BLaER1 (cell line): ENCODE measurements around the gene RLN3.

ENCODE experiments used
- H3K27ac ChIP-seq: shearing (Covaris generic); formaldehyde crosslinking; 2 replicates; pipeline ENCODE4 v1.8.1; 2022
- H3K27me3 ChIP-seq: shearing (Covaris generic); formaldehyde crosslinking; 2 replicates; pipeline ENCODE4 v1.8.1; 2022
- H3K36me3 ChIP-seq: shearing (Covaris generic); formaldehyde crosslinking; 2 replicates; pipeline ENCODE4 v1.8.1; 2022
- H3K4me1 ChIP-seq: shearing (Covaris generic); formaldehyde crosslinking; 2 replicates; pipeline ENCODE4 v1.8.1; 2022
- H3K4me2 ChIP-seq: shearing (Covaris generic); formaldehyde crosslinking; 2 replicates; pipeline ENCODE4 v1.8.1; 2022
- H3K4me3 ChIP-seq: shearing (Covaris generic); formaldehyde crosslinking; 2 replicates; pipeline ENCODE4 v1.8.1; 2022
- H3K9ac ChIP-seq: shearing (Covaris generic); formaldehyde crosslinking; 2 replicates; pipeline ENCODE4 v1.8.1; 2022
- H3K9me3 ChIP-seq: shearing (Covaris generic); formaldehyde crosslinking; 2 replicates; pipeline ENCODE4 v1.8.1; 2022
- H4K20me1 ChIP-seq: shearing (Covaris generic); formaldehyde crosslinking; 2 replicates; pipeline ENCODE4 v1.8.1; 2022
- Cebpa-rat ChIP-seq: shearing (Covaris generic); IDR thresholded peaks from 2 replicates; pipeline ENCODE4 v1.8.1; 2022

Gene RLN3, protein sequence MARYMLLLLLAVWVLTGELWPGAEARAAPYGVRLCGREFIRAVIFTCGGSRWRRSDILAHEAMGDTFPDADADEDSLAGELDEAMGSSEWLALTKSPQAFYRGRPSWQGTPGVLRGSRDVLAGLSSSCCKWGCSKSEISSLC

DNA sequence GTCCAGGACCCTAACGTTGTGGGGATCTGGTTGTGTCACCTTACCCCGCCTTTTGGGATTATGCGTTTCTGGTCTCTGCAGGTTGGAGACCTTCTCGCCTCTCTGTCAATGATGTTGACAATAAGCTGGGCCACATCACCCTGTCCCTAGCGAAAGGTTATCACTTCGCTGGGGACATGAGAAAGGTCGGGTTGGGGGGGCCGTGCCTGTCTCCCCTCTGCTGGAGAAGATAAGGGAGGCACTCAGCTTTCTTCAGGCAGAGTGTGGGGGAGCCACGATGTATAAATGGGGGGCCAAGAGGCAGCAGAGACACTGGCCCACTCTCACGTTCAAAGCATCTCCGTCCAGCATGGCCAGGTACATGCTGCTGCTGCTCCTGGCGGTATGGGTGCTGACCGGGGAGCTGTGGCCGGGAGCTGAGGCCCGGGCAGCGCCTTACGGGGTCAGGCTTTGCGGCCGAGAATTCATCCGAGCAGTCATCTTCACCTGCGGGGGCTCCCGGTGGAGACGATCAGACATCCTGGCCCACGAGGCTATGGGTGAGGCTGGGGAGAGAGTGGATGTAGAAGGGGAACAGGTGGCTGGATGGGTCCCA lies at the start of gene RLN3:
RLN3 (plus strand) TSS at position 293 of the 595 bp plus-strand sequence; CDS start at position 350, 57 bp downstream.
- H3K9me3 ChIP-seq: no peaks in the 10 kb centered on the region
- TF ChIP-seq Cebpa-rat: no peak
- no peak within 1 kb of the TSS for H3K9ac ChIP-seq
- H3K4me3 ChIP-seq: no peak within 1 kb of the TSS
- no peaks in the 10 kb centered on the region for H3K27me3 ChIP-seq
- peak within 1 kb of the TSS; percentile 58 for H3K4me2 ChIP-seq
- peaks cover 39% of the 10 kb centered on the region for H3K4me1 ChIP-seq
- no peaks in the 10 kb centered on the region for H3K36me3 ChIP-seq
- H4K20me1 ChIP-seq: no peaks in the 10 kb centered on the region
- no peak within 1 kb of the TSS for H3K27ac ChIP-seq

DNA sequence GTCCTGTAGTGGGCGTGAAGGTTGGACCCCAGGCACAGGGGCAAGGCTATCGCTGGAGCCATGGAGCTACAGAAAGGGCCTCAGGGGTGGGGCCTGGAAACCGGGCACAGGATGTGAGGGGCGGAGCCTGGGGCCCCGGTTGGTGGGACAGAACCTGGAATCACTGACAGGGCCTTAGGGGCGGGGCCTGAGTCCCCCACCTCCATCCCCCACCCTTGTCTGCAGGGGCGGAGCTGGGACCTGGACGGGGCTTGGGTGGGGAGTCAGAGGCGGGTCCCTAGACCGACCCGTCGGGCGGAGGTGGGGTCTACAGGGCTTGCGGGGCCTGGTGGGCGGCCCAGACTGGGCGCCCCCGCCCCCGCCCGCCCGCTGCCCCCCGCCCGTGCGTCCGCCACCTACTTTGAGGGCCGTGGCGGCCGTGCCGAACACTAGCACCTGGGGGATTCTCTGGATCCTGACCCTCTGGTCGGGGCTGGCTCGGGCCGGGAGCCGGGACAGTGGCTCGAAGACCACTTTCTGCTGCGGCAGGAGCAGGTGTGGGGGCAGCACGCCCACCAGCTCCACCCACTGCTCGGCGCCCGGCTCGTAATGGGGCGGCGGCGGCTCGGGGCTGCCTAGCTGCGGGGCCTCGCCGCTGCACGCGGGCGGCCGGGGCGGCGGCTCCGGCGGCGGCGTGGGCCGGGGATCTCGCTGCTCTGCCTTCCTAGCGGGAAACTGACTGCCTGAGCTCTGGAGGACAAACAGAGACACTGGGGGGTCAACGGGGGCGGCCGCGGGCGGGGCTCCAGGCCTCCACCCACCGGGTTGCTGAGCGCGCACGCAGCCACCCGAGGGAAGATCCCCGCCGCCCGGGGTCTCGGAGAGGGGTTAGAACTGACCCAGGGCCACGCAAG lies 49.4 kb upstream of the RLN3 start:
- H4K20me1 ChIP-seq: no peaks in the 10 kb centered on the region
- H3K27ac ChIP-seq: peak overlapping the region; percentile 67
- H3K4me2 ChIP-seq: peak overlapping the region; percentile 87
- peak overlapping the region; percentile 59 for H3K4me3 ChIP-seq
- no peak for TF ChIP-seq Cebpa-rat
- H3K4me1 ChIP-seq: peaks cover 56% of the 10 kb centered on the region
- peaks cover 44% of the 10 kb centered on the region; the same call in 1 of the 2 replicates for H3K36me3 ChIP-seq
- peak overlapping the region; percentile 67 for H3K9ac ChIP-seq
- H3K9me3 ChIP-seq: no peaks in the 10 kb centered on the region
- peaks cover 30% of the 10 kb centered on the region for H3K27me3 ChIP-seq

DNA sequence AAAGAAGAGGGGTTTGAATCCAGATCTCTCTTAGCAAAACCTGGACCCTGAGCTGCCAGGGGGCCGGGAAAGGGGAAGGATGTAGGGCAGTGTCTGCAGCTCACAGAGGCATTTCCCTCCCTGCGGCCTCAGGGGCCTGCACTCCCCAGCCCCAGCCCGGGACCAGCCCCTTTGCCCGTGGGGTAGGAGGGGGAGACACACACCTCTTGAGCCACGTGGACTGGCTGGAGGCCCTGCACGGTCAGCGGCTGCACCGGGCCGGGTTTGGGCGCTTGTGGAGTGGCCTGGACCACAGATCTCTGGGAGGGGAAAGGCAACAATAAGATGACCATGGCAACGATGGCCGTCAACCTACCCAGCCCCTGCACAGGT lies 48.7 kb upstream of the RLN3 start:
- H3K9me3 ChIP-seq: no peaks in the 10 kb centered on the region
- H4K20me1 ChIP-seq: no peaks in the 10 kb centered on the region
- peaks cover 39% of the 10 kb centered on the region; the same call in 1 of the 2 replicates for H3K36me3 ChIP-seq
- H3K4me1 ChIP-seq: peaks cover 63% of the 10 kb centered on the region
- no peak for TF ChIP-seq Cebpa-rat
- H3K9ac ChIP-seq: peak overlapping the region; percentile 67
- H3K27ac ChIP-seq: peak overlapping the region; percentile 67
- H3K4me2 ChIP-seq: peak overlapping the region; percentile 87
- H3K4me3 ChIP-seq: peak overlapping the region; percentile 59
- peaks cover 30% of the 10 kb centered on the region for H3K27me3 ChIP-seq

DNA sequence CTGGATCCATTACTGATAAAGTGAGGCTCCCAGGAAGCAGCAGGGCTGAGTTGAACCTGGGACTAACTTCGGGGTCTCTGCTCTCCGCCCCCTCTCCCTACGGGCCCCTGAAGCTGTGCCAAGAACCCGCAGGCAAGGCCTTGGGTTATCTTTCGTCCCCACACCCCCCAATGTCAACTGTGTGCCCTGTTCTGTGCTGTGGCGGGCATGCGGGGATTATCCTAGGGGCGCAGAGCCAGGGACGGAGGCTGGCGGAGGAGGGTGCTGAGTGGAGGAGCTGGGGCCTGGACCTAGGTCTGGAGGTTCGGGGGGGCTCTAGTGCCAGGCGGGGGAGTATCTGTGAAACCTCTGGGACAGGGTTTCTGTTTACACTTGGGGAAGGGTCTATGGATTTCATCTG lies 48.3 kb upstream of the RLN3 start:
- Histone ChIP-seq H3K9ac (peak overlapping the region; percentile 67), H3K4me2 (peak overlapping the region; percentile 87), H3K27ac (peak overlapping the region; percentile 25; the same call in 1 of the 2 replicates), H3K9me3 (no peaks in the 10 kb centered on the region), H4K20me1 (no peaks in the 10 kb centered on the region), H3K36me3 (peaks cover 37% of the 10 kb centered on the region; the same call in 1 of the 2 replicates), H3K4me1 (peaks cover 67% of the 10 kb centered on the region), H3K27me3 (peaks cover 30% of the 10 kb centered on the region), H3K4me3 (peak overlapping the region; percentile 59)
- TF ChIP-seq Cebpa-rat: no peak

DNA sequence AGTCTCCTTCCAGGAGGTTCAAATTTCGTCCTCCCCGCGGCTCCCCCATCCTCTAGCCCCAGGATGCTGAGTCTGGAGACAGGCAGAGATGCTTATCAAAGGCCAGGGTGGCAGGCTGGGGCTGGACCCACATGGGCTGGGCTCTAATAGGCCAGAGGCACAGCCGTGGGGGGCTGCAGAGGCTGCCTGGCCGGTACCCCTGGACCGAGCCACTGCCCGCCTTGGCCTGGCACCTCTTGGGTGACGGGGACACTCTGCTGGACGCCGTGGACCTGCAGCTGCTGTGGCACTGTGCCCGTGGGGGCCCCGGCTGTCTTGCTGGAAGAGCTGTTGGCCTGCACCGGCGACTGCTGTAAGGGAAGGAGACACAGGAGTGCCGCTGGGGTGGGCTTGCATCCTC lies 47.6 kb upstream of the RLN3 start:
- Histone ChIP-seq H3K9ac (no peak overlapping the region; the same call in 1 of the 2 replicates), H3K4me2 (peak overlapping the region; percentile 87), H3K4me3 (no peak overlapping the region), H3K36me3 (peaks cover 34% of the 10 kb centered on the region; the same call in 1 of the 2 replicates), H3K27ac (no peak overlapping the region), H3K4me1 (peaks cover 74% of the 10 kb centered on the region), H4K20me1 (no peaks in the 10 kb centered on the region), H3K9me3 (no peaks in the 10 kb centered on the region), H3K27me3 (peaks cover 30% of the 10 kb centered on the region)
- TF ChIP-seq Cebpa-rat: no peak

DNA sequence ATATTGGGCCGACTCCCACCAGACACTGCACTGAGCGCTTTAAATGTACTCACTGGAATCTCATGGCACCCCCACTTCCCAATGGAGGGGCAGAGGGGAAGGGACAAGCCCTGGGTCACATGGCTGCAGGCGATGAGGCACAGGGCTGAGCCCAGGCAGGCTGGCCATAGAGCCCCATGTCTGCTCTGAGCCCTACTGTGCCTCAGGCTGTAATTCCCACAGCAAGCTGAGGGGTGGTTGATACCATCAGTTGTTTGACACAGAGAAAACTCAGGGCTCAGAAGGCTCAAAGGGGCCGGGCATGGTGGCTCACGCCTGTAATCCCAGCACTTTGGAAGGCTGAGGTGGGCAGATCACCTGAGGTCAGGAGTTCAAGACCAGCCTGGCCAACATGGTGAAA lies 46.9 kb upstream of the RLN3 start:
- H3K4me1 ChIP-seq: peaks cover 80% of the 10 kb centered on the region
- TF ChIP-seq Cebpa-rat: no peak
- H3K4me2 ChIP-seq: peak overlapping the region; percentile 87
- H3K27me3 ChIP-seq: peaks cover 30% of the 10 kb centered on the region
- no peaks in the 10 kb centered on the region for H4K20me1 ChIP-seq
- no peaks in the 10 kb centered on the region for H3K9me3 ChIP-seq
- H3K4me3 ChIP-seq: no peak overlapping the region
- H3K36me3 ChIP-seq: peaks cover 27% of the 10 kb centered on the region; the same call in 1 of the 2 replicates
- H3K9ac ChIP-seq: peak overlapping the region; percentile 49; the same call in 1 of the 2 replicates
- peak overlapping the region; percentile 59 for H3K27ac ChIP-seq

DNA sequence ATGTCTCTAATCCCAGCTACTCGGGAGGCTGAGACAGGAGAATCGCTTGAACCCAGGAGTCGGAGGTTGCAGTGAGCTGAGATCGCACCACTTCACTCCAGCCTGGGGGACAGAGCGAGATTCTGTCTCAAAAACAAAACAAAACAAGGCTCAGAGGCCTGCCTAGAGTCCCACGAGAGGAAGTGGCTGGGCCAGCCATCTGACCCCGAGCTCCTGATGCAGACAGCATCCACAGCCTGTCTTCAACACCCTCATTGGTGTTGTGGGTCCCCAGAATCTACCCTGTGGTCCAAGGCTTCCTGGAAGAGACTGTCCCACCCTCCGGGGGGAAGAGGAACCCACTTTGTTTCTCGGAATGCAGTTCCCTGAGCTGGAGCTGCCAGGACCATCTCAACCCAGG lies 46.5 kb upstream of the RLN3 start:
- H3K36me3 ChIP-seq: peaks cover 24% of the 10 kb centered on the region; the same call in 1 of the 2 replicates
- no peaks in the 10 kb centered on the region for H4K20me1 ChIP-seq
- H3K4me2 ChIP-seq: peak overlapping the region; percentile 87
- H3K27me3 ChIP-seq: peaks cover 30% of the 10 kb centered on the region
- no peaks in the 10 kb centered on the region for H3K9me3 ChIP-seq
- H3K9ac ChIP-seq: peak overlapping the region; percentile 49; the same call in 1 of the 2 replicates
- 0 out of 2 replicates have a peak overlapping the region, but pooled peaks have one; percentile 20 for H3K4me3 ChIP-seq
- H3K27ac ChIP-seq: peak overlapping the region; percentile 59
- peaks cover 84% of the 10 kb centered on the region for H3K4me1 ChIP-seq
- no peak for TF ChIP-seq Cebpa-rat

DNA sequence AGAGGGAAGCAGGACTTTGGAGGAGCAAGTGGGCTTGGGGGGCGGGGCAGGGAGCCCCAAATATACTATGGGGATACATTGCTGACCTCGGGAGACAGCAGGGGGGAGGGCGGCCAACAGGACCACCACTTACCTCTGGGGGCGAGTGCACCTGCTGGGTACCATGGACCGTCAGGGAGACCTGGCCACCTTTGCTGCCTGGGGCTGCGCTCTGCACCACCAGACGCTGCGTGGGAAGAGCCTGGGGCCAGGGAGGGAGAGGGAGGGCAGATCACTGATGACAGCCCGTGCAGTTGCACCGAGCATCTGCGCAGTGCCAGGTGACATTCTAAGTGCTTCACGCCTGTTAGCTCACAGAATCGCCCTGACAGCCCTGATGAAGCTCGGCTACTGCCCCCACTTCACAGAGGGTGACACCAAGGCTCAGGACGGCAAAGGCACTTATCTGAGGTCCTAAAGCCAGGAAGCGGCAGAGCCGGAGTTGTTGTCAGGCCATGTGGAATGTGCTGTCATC lies 45.9 kb upstream of the RLN3 start:
- Histone ChIP-seq H3K4me3 (no peak overlapping the region), H3K4me1 (peaks cover 89% of the 10 kb centered on the region), H3K36me3 (peaks cover 18% of the 10 kb centered on the region; the same call in 1 of the 2 replicates), H3K9ac (peak overlapping the region; percentile 49; the same call in 1 of the 2 replicates), H3K27me3 (peaks cover 30% of the 10 kb centered on the region), H3K4me2 (peak overlapping the region; percentile 87), H4K20me1 (no peaks in the 10 kb centered on the region), H3K9me3 (no peaks in the 10 kb centered on the region), H3K27ac (peak overlapping the region; percentile 59)
- no peak for TF ChIP-seq Cebpa-rat

DNA sequence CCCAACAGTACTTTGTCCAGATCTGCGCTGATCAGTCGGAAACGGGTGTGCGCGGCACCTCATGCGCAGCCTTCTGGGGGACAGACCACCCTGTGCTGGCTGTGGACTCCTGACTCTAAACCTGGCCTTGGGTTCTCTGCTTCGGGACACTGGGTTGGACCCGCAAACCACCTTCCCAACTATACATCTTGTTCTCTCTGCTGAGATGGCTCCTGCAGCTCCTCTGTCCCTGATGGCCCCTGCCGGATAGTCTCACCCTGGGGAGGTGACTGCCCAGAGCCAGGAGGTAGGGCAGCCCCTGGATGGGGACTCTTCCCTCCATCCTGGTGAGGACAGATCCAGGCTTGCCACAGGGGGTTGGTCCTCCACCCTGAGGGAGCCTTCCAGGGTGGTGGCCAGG lies 45.2 kb upstream of the RLN3 start:
- Histone ChIP-seq H4K20me1 (no peaks in the 10 kb centered on the region), H3K4me1 (peaks cover 97% of the 10 kb centered on the region), H3K27me3 (peaks cover 30% of the 10 kb centered on the region), H3K9me3 (no peaks in the 10 kb centered on the region), H3K36me3 (peaks cover 16% of the 10 kb centered on the region; the same call in 1 of the 2 replicates), H3K4me2 (peak overlapping the region; percentile 87), H3K4me3 (no peak overlapping the region), H3K27ac (no peak overlapping the region), H3K9ac (no peak overlapping the region)
- no peak for TF ChIP-seq Cebpa-rat
